Thoracic aorta (tissue), 2 donors: Measurements from ENCODE around the gene SETD1B. TPM values are rescaled to one million over a fixed set of nuclear protein-coding genes. Genes with fewer than 3 reads are reported as not detected.

ENCODE experiments used
- ATAC-seq: fragments of 150-250 bp; one replicate; pipeline ENCODE4 v1.8.0; 2017; ENCODE audit warnings: low read depth; ENCODE audit not compliant: insufficient number of reproducible peaks, low FRiP score
- DNase-seq: peaks from one replicate; pipeline ENCODE4 v3.0.0-alpha.2; 2020; ENCODE audit warnings: low spot score
- H3K27ac ChIP-seq, 2 donors: fragments of 200-600 bp; sonication (generic); 1 replicate in 1 of 2; 2 replicates in 1 of 2; pipeline ENCODE4 v1.5.1; 2016; ENCODE audit warnings: mild to moderate bottlenecking in 2 of 2, moderate library complexity in 2 of 2
- H3K27me3 ChIP-seq: fragments of 200-600 bp; sonication (generic); replicated peaks from 2 replicates; pipeline ENCODE4 v1.6.0; 2016; ENCODE audit warnings: mild to moderate bottlenecking; ENCODE audit not compliant: insufficient read depth
- H3K36me3 ChIP-seq: fragments of 200-600 bp; sonication (generic); one replicate; pipeline ENCODE4 v1.5.1; 2016
- H3K4me1 ChIP-seq, 2 donors: fragments of 200-600 bp; sonication (generic); 1 replicate in 1 of 2; 2 replicates in 1 of 2; pipeline versions ENCODE4 v1.5.1 to v1.6.0; 2016; ENCODE audit warnings: low read depth in 2 of 2, mild to moderate bottlenecking in 1 of 2; ENCODE audit not compliant: control insufficient read depth in 1 of 2
- H3K4me3 ChIP-seq: fragments of 200-600 bp; sonication (generic); 2 replicates; pipeline ENCODE4 v1.5.1; 2016; ENCODE audit warnings: mild to moderate bottlenecking
- H3K9me3 ChIP-seq: fragments of 200-600 bp; sonication (generic); 2 replicates; pipeline ENCODE4 v1.5.1; 2016
- total RNA-seq, 2 donors: library from RNA; depleted of rRNA; stranded (reverse); fragments of >200 nt; gene quantifications; one replicate each; pipeline versions ENCODE4 v1.1.0 to v1.2.3, GENCODE V29; 2016
- TF ChIP-seq, protein P1 (sequence below): fragments of 200-600 bp; sonication (generic); IDR thresholded peaks from one replicate; pipeline ENCODE4 v1.5.1; 2019; ENCODE audit warnings: antibody characterized with exemption

The SETD1B gene
- total RNA-seq, 2 donors from 2014 or later: 21.9 to 32.7 TPM

DNA sequence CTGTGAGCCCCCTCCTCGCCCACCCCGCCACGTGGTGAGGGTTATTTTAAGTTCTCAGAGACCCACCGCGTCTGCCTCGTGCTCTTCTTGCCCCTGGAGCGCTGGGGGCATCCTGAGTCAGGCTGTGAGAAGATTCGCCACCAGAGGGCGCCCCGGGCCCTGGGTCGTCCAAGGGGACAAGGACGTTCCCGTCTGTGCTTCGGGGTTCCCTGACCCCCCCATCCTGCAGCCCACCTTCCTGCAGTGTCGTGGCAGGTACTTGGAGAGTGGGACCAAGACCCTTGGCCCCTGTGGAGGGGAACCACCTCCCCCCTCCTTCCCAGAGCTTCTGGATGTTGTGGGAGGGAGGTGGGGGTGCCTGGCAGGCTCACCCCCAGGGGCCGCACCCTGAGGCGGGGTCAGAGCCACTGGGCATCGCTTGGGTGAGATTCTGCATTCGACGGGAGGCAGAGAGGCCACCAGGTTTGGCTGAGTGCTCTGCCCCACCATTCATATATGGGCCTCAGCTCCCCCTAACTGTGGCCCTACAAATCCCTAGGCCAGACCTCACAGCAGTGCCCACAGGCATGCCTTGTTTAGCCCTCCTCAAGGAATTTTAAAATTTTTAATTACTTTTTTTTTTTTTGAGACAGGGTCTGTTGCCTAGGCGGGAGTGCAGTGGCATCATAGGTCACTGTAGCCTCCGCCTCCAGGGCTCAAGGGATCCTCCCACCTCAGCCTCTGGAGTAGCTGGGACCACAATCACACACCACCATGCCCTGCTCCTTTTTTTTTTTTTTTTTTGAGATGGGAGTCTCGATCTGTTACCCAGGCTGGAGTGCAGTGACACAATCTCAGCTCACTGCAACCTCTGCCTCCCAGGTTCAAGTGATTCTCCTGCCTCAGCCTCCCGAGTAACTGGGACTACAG is 27.4 kb upstream of the SETD1B start:
- no peak for DNase-seq

DNA sequence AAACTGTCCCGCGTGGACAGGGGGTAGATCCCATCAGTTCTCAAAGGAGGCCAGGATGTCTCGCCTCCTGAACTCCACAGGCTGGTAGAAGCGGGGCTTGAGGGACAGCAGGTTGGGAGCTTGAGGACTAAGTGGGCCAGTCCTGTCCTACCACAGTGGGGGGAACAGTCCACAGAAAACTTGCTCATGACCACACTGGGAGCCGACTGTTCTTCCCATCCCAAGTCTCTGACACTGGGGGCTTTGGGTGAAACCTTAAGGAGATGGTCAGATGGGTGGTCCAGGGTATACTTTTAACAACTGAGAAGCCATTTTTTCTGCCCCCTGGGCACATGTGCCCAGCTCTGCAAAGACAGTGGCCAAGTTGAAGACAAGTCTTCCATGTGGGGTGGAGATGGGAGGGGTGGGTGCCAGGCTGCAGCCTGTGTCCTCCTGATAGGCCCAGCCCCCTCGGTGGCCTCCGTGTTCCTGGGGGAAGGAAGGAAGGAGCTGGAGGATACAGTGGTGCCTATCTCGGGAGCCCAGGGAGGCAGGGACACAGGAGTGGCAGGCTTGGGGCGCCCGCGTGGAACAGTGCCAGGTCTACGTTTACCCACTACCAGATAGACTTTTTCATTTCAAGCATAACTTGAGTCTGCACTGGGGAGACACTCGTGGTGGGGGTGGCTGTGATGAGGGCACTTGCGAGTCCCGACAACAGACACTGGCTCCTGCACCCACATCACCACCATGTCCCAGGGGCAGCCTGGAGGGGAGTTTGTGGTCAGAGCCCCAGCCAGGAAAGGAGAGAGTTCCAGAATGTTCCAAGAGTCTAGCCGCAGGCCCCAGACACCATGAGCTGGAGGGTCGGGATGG is 25.0 kb upstream of the SETD1B start:
- peaks cover 0 to 4% of the 10 kb centered on the region in 2 donors for H3K4me1 ChIP-seq
- DNase-seq (no peak), ATAC-seq (no peak)
- TF ChIP-seq, protein P1, sequence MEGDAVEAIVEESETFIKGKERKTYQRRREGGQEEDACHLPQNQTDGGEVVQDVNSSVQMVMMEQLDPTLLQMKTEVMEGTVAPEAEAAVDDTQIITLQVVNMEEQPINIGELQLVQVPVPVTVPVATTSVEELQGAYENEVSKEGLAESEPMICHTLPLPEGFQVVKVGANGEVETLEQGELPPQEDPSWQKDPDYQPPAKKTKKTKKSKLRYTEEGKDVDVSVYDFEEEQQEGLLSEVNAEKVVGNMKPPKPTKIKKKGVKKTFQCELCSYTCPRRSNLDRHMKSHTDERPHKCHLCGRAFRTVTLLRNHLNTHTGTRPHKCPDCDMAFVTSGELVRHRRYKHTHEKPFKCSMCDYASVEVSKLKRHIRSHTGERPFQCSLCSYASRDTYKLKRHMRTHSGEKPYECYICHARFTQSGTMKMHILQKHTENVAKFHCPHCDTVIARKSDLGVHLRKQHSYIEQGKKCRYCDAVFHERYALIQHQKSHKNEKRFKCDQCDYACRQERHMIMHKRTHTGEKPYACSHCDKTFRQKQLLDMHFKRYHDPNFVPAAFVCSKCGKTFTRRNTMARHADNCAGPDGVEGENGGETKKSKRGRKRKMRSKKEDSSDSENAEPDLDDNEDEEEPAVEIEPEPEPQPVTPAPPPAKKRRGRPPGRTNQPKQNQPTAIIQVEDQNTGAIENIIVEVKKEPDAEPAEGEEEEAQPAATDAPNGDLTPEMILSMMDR: no peak
- H3K27ac ChIP-seq: no peak overlapping the region
- no peak overlapping the region for H3K4me3 ChIP-seq
- no peaks in the 10 kb centered on the region for H3K36me3 ChIP-seq
- H3K9me3 ChIP-seq: no peaks in the 10 kb centered on the region
- no peaks in the 10 kb centered on the region for H3K27me3 ChIP-seq

More for the DNA sequence above, 27.4 kb upstream of the SETD1B start:
- no peaks in the 10 kb centered on the region for H3K36me3 ChIP-seq
- no peaks in the 10 kb centered on the region for H3K9me3 ChIP-seq
- no peak overlapping the region for H3K4me3 ChIP-seq
- no peak overlapping the region for H3K27ac ChIP-seq
- no peak for ATAC-seq
- H3K27me3 ChIP-seq: no peaks in the 10 kb centered on the region
- peaks cover 0 to 10% of the 10 kb centered on the region in 2 donors for H3K4me1 ChIP-seq
- TF ChIP-seq, protein P1: peak; percentile 90

DNA sequence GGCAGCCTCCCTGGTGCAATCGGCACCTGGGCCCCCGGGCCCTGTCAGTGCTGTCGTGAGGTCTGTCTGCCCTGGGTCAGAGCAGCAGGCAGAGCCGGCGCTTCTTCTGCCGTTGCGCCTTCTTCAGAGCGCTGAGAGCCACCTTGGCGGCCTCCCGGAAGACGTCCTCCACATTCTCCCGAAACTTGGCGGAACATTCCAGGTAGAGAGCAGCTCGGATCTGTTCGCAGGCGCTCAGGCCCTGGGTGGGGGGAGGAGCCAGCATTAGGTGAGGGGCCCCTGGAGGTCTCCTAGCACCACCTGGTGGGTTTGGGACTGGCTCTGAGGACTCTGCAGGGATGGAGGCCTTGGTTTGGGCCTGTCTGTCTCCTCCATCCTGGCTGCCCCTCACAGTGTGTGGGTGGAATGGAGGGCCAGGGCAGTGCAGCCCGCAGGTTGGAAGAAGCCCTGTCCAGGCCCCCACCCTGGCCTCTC is 24.4 kb upstream of the SETD1B start:
- H3K27ac ChIP-seq: no peak overlapping the region
- DNase-seq: no peak
- no peak for ATAC-seq
- TF ChIP-seq, protein P1: no peak
- H3K27me3 ChIP-seq: no peaks in the 10 kb centered on the region
- H3K4me3 ChIP-seq: no peak overlapping the region
- no peaks in the 10 kb centered on the region for H3K36me3 ChIP-seq
- H3K9me3 ChIP-seq: no peaks in the 10 kb centered on the region
- peaks cover 0 to 4% of the 10 kb centered on the region in 2 donors for H3K4me1 ChIP-seq

DNA sequence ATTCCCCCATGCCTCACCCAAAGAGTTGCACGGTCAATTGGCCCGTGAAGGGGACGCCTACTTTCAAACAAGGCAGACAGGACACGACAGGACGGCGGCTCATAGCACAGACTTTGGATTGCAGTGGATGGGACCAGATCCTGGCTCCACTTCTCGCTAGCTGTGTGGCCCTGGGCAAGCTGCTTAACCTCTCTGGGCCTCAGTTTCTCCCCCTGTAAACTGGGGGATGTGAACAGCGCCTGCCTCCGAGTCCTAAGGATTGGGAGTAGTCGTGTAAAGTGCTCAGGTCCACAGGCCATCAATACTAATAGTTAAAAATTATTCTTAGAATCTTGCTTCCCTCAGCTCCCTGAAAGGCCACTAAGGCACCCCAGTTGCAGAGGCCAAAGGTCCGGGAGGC is 23.4 kb upstream of the SETD1B start:
- Histone ChIP-seq H3K36me3 (no peaks in the 10 kb centered on the region), H3K9me3 (no peaks in the 10 kb centered on the region), H3K4me1 (peaks cover 0 to 4% of the 10 kb centered on the region in 2 donors), H3K27me3 (no peaks in the 10 kb centered on the region), H3K4me3 (no peak overlapping the region), H3K27ac (no peak overlapping the region)
- ATAC-seq: no peak
- no peak for DNase-seq
- TF ChIP-seq, protein P1: no peak
